HepG2 (cell line): ENCODE results near the gene KIAA0232. TPM values are rescaled to one million over a fixed set of nuclear protein-coding genes. Genes with fewer than 3 reads are reported as not detected.

ENCODE experiments used
- ATAC-seq: fragments of 200-7000 bp; cut with Tn5 transposase; 3 replicates; pipeline ENCODE4 v1.9.1; 2020; ENCODE audit warnings: mild to moderate bottlenecking, moderate library complexity
- BruUV-seq: library from RNA; stranded (reverse); fragments of 400-500 nt; replicated peaks from 2 replicates; lab custom pipeline; 2021; lab: Mats Ljungman, UMichigan
- CTCF ChIA-PET: fragments of 300-600 bp; formaldehyde crosslinking; extraction: SDS; loops from one replicate; lab custom pipeline; 2021; ENCODE audit warnings: low total read pairs, inconsistent platforms, low intra/inter-chr PET ratio; lab: Yijun Ruan, JAX
- POLR2A ChIA-PET: fragments of 350-600 bp; sonication (Branson Sonifier 250); formaldehyde crosslinking; loops from one replicate; lab custom pipeline; 2020; ENCODE audit warnings: antibody characterized with exemption, inconsistent platforms; lab: Yijun Ruan, JAX
- DNase-seq: peaks from one replicate; pipeline ENCODE4 v3.0.0-alpha.2; 2015; ENCODE audit warnings: low spot score
- FAIRE-seq: peaks from 3 replicates; lab custom pipeline; 2011; peaks lifted over from hg19 to GRCh38; lab: Jason Lieb, UNC
- H2AFZ ChIP-seq: one replicate; pipeline ENCODE4 v1.6.1; 2011; ENCODE audit warnings: low read length, inconsistent platforms
- H3K27ac ChIP-seq: fragments of 300-600 bp; 3 replicates; pipeline ENCODE4 v1.8.0; 2011; ENCODE audit warnings: mixed run types, mild to moderate bottlenecking, mixed read lengths, low read length, inconsistent platforms; ENCODE audit not compliant: insufficient read depth; ENCODE audit errors: extremely low read length
- H3K27me3 ChIP-seq, 2 experiments: fragments of 200-600 bp in 1 of 2; 2 replicates in 1 of 2; 3 replicates in 1 of 2; pipeline versions ENCODE4 v1.6.0 to v1.8.0; 2011; ENCODE audit warnings: low read length in 2 of 2, mild to moderate bottlenecking in 2 of 2, moderate library complexity in 2 of 2, inconsistent platforms in 1 of 2; ENCODE audit not compliant: insufficient read depth in 2 of 2, control insufficient read depth in 1 of 2
- H3K36me3 ChIP-seq, 2 experiments: fragments of 200-600 bp in 1 of 2; replicated peaks in 1 of 2; 2 replicates in 1 of 2; 3 replicates in 1 of 2; pipeline versions ENCODE4 v1.5.1 to v1.8.0; 2011; ENCODE audit warnings: low read length in 2 of 2, inconsistent platforms in 1 of 2; ENCODE audit not compliant: insufficient read depth in 2 of 2, control insufficient read depth in 1 of 2
- H3K4me1 ChIP-seq: 2 replicates; pipeline ENCODE4 v1.5.1; 2012; ENCODE audit warnings: low read length, inconsistent platforms; ENCODE audit not compliant: insufficient read depth
- H3K4me2 ChIP-seq: 2 replicates; pipeline ENCODE4 v1.6.0; 2011; ENCODE audit warnings: low read depth, low read length, inconsistent platforms
- H3K4me3 ChIP-seq, 3 experiments: fragments of 200-600 bp in 1 of 3; sonication (generic), shearing (Covaris generic) in 1 of 3; replicated peaks in 1 of 3; 2 replicates each; pipeline ENCODE4 v1.5.1; 2011 to 2016; ENCODE audit warnings: low read length in 3 of 3, inconsistent platforms in 2 of 3, low read depth in 2 of 3, mild to moderate bottlenecking in 2 of 3, control low read depth in 1 of 3, mixed read lengths in 1 of 3; ENCODE audit not compliant: insufficient read depth in 1 of 3
- H3K79me2 ChIP-seq: one replicate; pipeline ENCODE4 v1.6.1; 2011; ENCODE audit warnings: low read length, inconsistent platforms; ENCODE audit not compliant: insufficient read depth
- H3K9ac ChIP-seq: 2 replicates; pipeline ENCODE4 v1.6.0; 2011; ENCODE audit warnings: mild to moderate bottlenecking, low read depth, low read length, inconsistent platforms; ENCODE audit not compliant: insufficient read depth
- H3K9me3 ChIP-seq: 2 replicates; pipeline ENCODE4 v1.5.1; 2012; ENCODE audit warnings: mild to moderate bottlenecking, low read length
- H4K20me1 ChIP-seq: 2 replicates; pipeline ENCODE4 v1.6.0; 2011; ENCODE audit warnings: inconsistent platforms, mild to moderate bottlenecking, low read length, moderate library complexity; ENCODE audit not compliant: insufficient read depth
- GTF2F1 ChIP-seq: fragments of 150-350 bp; IDR thresholded peaks from 2 replicates; pipeline ENCODE4 v1.6.1; 2014; ENCODE audit warnings: low read length
- HOMEZ ChIP-seq: IDR thresholded peaks from 2 replicates; pipeline ENCODE4 v1.6.1; 2016; ENCODE audit warnings: low read depth
- IRF1 ChIP-seq: sonication (generic); formaldehyde crosslinking; IDR thresholded peaks from 2 replicates; pipeline ENCODE4 v1.4.0; 2020; ENCODE audit warnings: low read depth, mild to moderate bottlenecking, missing genetic modification reagents
- KAT8 ChIP-seq: IDR thresholded peaks from 2 replicates; pipeline ENCODE4 v1.6.1; 2016; ENCODE audit warnings: missing genetic modification reagents, missing compliant biosample characterization
- KLF9 ChIP-seq: IDR thresholded peaks from 2 replicates; pipeline ENCODE4 v1.6.1; 2016; ENCODE audit warnings: low read depth
- PAWR ChIP-seq: sonication (generic); formaldehyde crosslinking; IDR thresholded peaks from 2 replicates; pipeline ENCODE4 v1.4.0; 2020; ENCODE audit warnings: missing genetic modification reagents, mild to moderate bottlenecking, borderline replicate concordance
- SP1 ChIP-seq, 2 experiments: fragments of 450-650 bp in 1 of 2; sonication (generic) in 1 of 2; formaldehyde crosslinking in 1 of 2; IDR thresholded peaks; 2 replicates each; pipeline versions ENCODE4 v1.4.0 to v1.6.1; 2016 to 2020; ENCODE audit warnings: missing genetic modification reagents in 1 of 2
- TGIF2 ChIP-seq: IDR thresholded peaks from 2 replicates; pipeline ENCODE4 v1.6.1; 2016; ENCODE audit warnings: control low read depth, missing compliant biosample characterization
- ZFP41 ChIP-seq: sonication (generic); formaldehyde crosslinking; IDR thresholded peaks from 2 replicates; pipeline ENCODE4 v1.4.0; 2020; ENCODE audit warnings: mild to moderate bottlenecking, missing genetic modification reagents, borderline replicate concordance
- ZGPAT ChIP-seq: IDR thresholded peaks from 2 replicates; pipeline ENCODE4 v1.6.1; 2016; ENCODE audit warnings: mild to moderate bottlenecking
- ZNF143 ChIP-seq: sonication (generic); formaldehyde crosslinking; IDR thresholded peaks from 2 replicates; pipeline ENCODE4 v1.4.0; 2020; ENCODE audit warnings: missing genetic modification reagents
- ZNF292 ChIP-seq: sonication (generic); formaldehyde crosslinking; IDR thresholded peaks from 2 replicates; pipeline ENCODE4 v1.8.1; 2022; ENCODE audit warnings: mild to moderate bottlenecking, low read depth, missing genetic modification reagents, borderline replicate concordance
- ZNF354B ChIP-seq: sonication (generic); formaldehyde crosslinking; IDR thresholded peaks from 2 replicates; pipeline ENCODE4 v1.8.0; 2022; ENCODE audit warnings: mild to moderate bottlenecking, missing genetic modification reagents
- ZNF558 ChIP-seq: sonication (generic); formaldehyde crosslinking; IDR thresholded peaks from 2 replicates; pipeline ENCODE4 v1.9.0; 2022; ENCODE audit warnings: mild to moderate bottlenecking, missing genetic modification reagents, borderline replicate concordance
- ZNF703 ChIP-seq: sonication (generic); formaldehyde crosslinking; IDR thresholded peaks from 2 replicates; pipeline ENCODE4 v1.5.1; 2020; ENCODE audit warnings: missing genetic modification reagents, mild to moderate bottlenecking, moderate library complexity, borderline replicate concordance
- ZNF720 ChIP-seq: sonication (generic); formaldehyde crosslinking; IDR thresholded peaks from 2 replicates; pipeline ENCODE4 v1.4.0; 2020; ENCODE audit warnings: missing genetic modification reagents
- ZNF773 ChIP-seq: sonication (generic); formaldehyde crosslinking; IDR thresholded peaks from 2 replicates; pipeline ENCODE4 v1.4.0; 2020; ENCODE audit warnings: missing genetic modification reagents, borderline replicate concordance
- WGBS: methylation state at CpG from one replicate; pipeline ENCODE4 v1.1.6; 2017; ENCODE audit warnings: low lambda C conversion rate; 5-methylcytosine and 5-hydroxymethylcytosine counted together
- in situ Hi-C: cut with HindIII; loops from 2 replicates; pipeline ENCODE4 v1.10.0; 2017; ENCODE audit warnings: low pct_unique_long_range_greater_than_20kb; ENCODE audit not compliant: extremely low pct_ligation_motif_present
- intact Hi-C: fragments of 100-400 bp; cut with micrococcal nuclease; formaldehyde crosslinking; loops from one replicate; pipeline ENCODE4 v1.10.0; 2022; ENCODE audit not compliant: unreplicated experiment
- polyA plus RNA-seq, 8 experiments: library from polyadenylated mRNA; depleted of rRNA in 3 of 8; stranded (reverse) in 7 of 8; unstranded in 1 of 8; fragments of >200 nt; fragmentation: Illumina TruSeq in 4 of 8; extraction: Trizol in 4 of 8; gene quantifications; 2 replicates each; pipeline versions ENCODE4 v1.2.1 to v1.2.3, GENCODE V29; 2011 to 2016; ENCODE audit warnings: low read depth in 4 of 8, missing spikeins in 1 of 8, mixed read lengths in 1 of 8; ENCODE audit not compliant: insufficient read depth in 1 of 8
- total RNA-seq, 5 experiments: library from RNA; depleted of rRNA; stranded (reverse); fragments of >200 nt; fragmentation: Illumina TruSeq; extraction: Trizol; gene quantifications; 2 replicates each; pipeline ENCODE4 v1.2.3, GENCODE V29; 2016; ENCODE audit warnings: low read depth in 1 of 5

The KIAA0232 gene
- total and polyA plus RNA-seq, 2 of the 13 experiments (the other 11 are each of a cell fraction or from before 2014, with no cell fraction given): 7.8 to 17.1 TPM

- no peak for ATAC-seq
These were observed 42.6 kb upstream of the KIAA0232 start for GRCh38 chr4:6739920-6740319.

GRCh38 chr4:6740347-6740746, 42.2 kb upstream of the KIAA0232 start:
- Histone ChIP-seq H3K9ac (no peak overlapping the region), H4K20me1 (no peaks in the 10 kb centered on the region), H3K4me1 (peaks cover 6% of the 10 kb centered on the region), H3K79me2 (no peaks in the 10 kb centered on the region), H3K27ac (no peak overlapping the region), H3K9me3 (no peaks in the 10 kb centered on the region), H2AFZ (no peak overlapping the region), H3K4me3 (no peak overlapping the region), H3K4me2 (no peak overlapping the region), H3K36me3 (no peaks in the 10 kb centered on the region), H3K27me3 (no peaks in the 10 kb centered on the region)
- in situ Hi-C loops: no loop called here
- ChIA-PET CTCF (no interaction called here), POLR2A (no interaction called here)
- WGBS: 83% methylated on average over 8 of the region's 8 CpGs
- no TSS peak for BruUV-seq
- FAIRE-seq (no peak), DNase-seq (no peak), ATAC-seq (no peak)
- intact Hi-C loops: no loop called here
- no peak for TF ChIP-seq KAT8 (CRISPR knock-in tag)
- TF ChIP-seq ZFP41 (CRISPR knock-in tag): no peak
- TF ChIP-seq HOMEZ (CRISPR knock-in tag): no peak
- no peak for TF ChIP-seq ZNF773 (CRISPR knock-in tag)
- TF ChIP-seq SP1 (IDR thresholded peaks at IDR 0.05): no peak
- TF ChIP-seq SP1 (CRISPR knock-in tag; IDR thresholded peaks at IDR 0.05): no peak
- TF ChIP-seq KLF9 (CRISPR knock-in tag): no peak
- TF ChIP-seq ZNF292 (CRISPR knock-in tag): no peak
- TF ChIP-seq GTF2F1: no peak
- TF ChIP-seq ZNF354B (CRISPR knock-in tag): no peak
- TF ChIP-seq PAWR: no peak
- TF ChIP-seq TGIF2 (CRISPR knock-in tag): no peak
- no peak for TF ChIP-seq IRF1 (CRISPR knock-in tag)
- no peak for TF ChIP-seq ZNF143

More at GRCh38 chr4:6739920-6740319, 42.6 kb upstream of the KIAA0232 start:
- Histone ChIP-seq H3K4me3 (no peak overlapping the region), H3K9ac (no peak overlapping the region), H3K36me3 (no peaks in the 10 kb centered on the region), H4K20me1 (no peaks in the 10 kb centered on the region), H3K27me3 (no peaks in the 10 kb centered on the region), H3K9me3 (no peaks in the 10 kb centered on the region), H3K79me2 (no peaks in the 10 kb centered on the region), H3K4me2 (no peak overlapping the region), H3K4me1 (peaks cover 10% of the 10 kb centered on the region), H2AFZ (no peak overlapping the region), H3K27ac (no peak overlapping the region)
- no peak for FAIRE-seq
- 74% methylated on average over 4 of the region's 4 CpGs for WGBS
- in situ Hi-C loops (no loop called here), intact Hi-C loops (no loop called here)
- no peak for DNase-seq
- TF ChIP-seq ZNF558 (CRISPR knock-in tag): no peak
- TF ChIP-seq ZNF720: no peak
- no peak for TF ChIP-seq ZGPAT (CRISPR knock-in tag)
- no peak for TF ChIP-seq ZNF703 (CRISPR knock-in tag)
- ChIA-PET CTCF (no interaction called here), POLR2A (no interaction called here)
- BruUV-seq: no TSS peak
